K562 (cell line): ENCODE measurements around the gene LPCAT3.

Experiments used
- ADNP ChIP-seq: fragments of 200-800 bp; sonication (Bioruptor generic); IDR thresholded peaks from 2 replicates; pipeline ENCODE4 v1.6.1; 2016; ENCODE audit warnings: missing genetic modification characterization, missing compliant biosample characterization
- CTCF ChIP-seq, 3 experiments: IDR thresholded peaks in 2 of 3; conservative IDR thresholded peaks in 1 of 3; 2 replicates each; pipeline ENCODE4 v1.5.1; 2011 to 2012; ENCODE audit warnings: low read length in 3 of 3, mild to moderate bottlenecking in 3 of 3, control low read depth in 2 of 3, improper control_type of control experiment in 1 of 3, inconsistent platforms in 1 of 3, low read depth in 1 of 3, mixed read lengths in 1 of 3, moderate library complexity in 1 of 3; ENCODE audit not compliant: insufficient read depth in 2 of 3
- EGR1 ChIP-seq: fragments of 450-650 bp; conservative IDR thresholded peaks from 2 replicates; pipeline ENCODE4 v1.6.1; 2017; ENCODE audit warnings: mild to moderate bottlenecking
- FOXM1 ChIP-seq, 2 experiments: fragments of 450-650 bp in 1 of 2; sonication (generic) in 1 of 2; formaldehyde crosslinking in 1 of 2; IDR thresholded peaks; 2 replicates each; pipeline versions ENCODE4 v1.6.1 to v1.9.0; 2017 to 2022; ENCODE audit warnings: low read depth in 2 of 2, mild to moderate bottlenecking in 2 of 2, missing genetic modification reagents in 1 of 2, moderate library complexity in 1 of 2
- HDAC6 ChIP-seq: IDR thresholded peaks from 2 replicates; pipeline ENCODE4 v1.6.1; 2012; ENCODE audit warnings: low read depth, mild to moderate bottlenecking, control low read depth, inconsistent platforms, low read length, moderate library complexity
- HLTF ChIP-seq: fragments of 450-650 bp; IDR thresholded peaks from 2 replicates; pipeline ENCODE4 v1.6.1; 2016
- RNF2 ChIP-seq: sonication (generic); IDR thresholded peaks from 2 replicates; pipeline ENCODE4 v1.6.1; 2016
- SP2 ChIP-seq: IDR thresholded peaks from 2 replicates; pipeline ENCODE4 v1.6.1; 2011; ENCODE audit warnings: mild to moderate bottlenecking, low read depth, low read length, moderate library complexity; ENCODE audit not compliant: poor library complexity, severe bottlenecking; ENCODE audit errors: extremely low read depth
- TAF1 ChIP-seq: IDR thresholded peaks from 2 replicates; pipeline ENCODE4 v1.6.1; 2011; ENCODE audit warnings: mild to moderate bottlenecking, low read length, moderate library complexity; ENCODE audit not compliant: insufficient read depth, control insufficient read depth, severe bottlenecking; ENCODE audit errors: extremely low read depth
- XRCC3 ChIP-seq: fragments of 450-650 bp; IDR thresholded peaks from 2 replicates; pipeline ENCODE4 v1.6.1; 2017; ENCODE audit warnings: mild to moderate bottlenecking, moderate library complexity
- YBX1 ChIP-seq: fragments of 450-650 bp; IDR thresholded peaks from 2 replicates; pipeline ENCODE4 v1.7.1; 2016; ENCODE audit warnings: mild to moderate bottlenecking
- ZBTB17 ChIP-seq: fragments of 450-650 bp; formaldehyde crosslinking; IDR thresholded peaks from 2 replicates; pipeline ENCODE4 v1.4.0; 2020; ENCODE audit warnings: mild to moderate bottlenecking
- ZNF354B ChIP-seq: fragments of 250-450 bp; sonication (Bioruptor Pico); IDR thresholded peaks from 2 replicates; pipeline ENCODE4 v1.4.0; 2020

- no peak for TF ChIP-seq ZBTB17
- no peak for TF ChIP-seq FOXM1 (IDR thresholded peaks at IDR 0.05; ENCODE audit: low read depth)
- TF ChIP-seq FOXM1 (CRISPR knock-in tag; IDR thresholded peaks at IDR 0.05; ENCODE audit: low read depth), result no peak
- no peak for TF ChIP-seq XRCC3
- TF ChIP-seq HLTF, result no peak
- no peak for TF ChIP-seq HDAC6
- TF ChIP-seq CTCF (IDR thresholded peaks at IDR 0.05 in 2 of 3, conservative IDR thresholded peaks at IDR 0.05 in 1 of 3; ENCODE audit: insufficient read depth in 2 of 3, low read depth in 1 of 3, low read length in 3 of 3), result no peak
- no peak for TF ChIP-seq SP2
- no peak for TF ChIP-seq TAF1
- no peak for TF ChIP-seq ZNF354B
- no peak for TF ChIP-seq EGR1
- no peak for TF ChIP-seq ADNP
- no peak for TF ChIP-seq YBX1
- no peak for TF ChIP-seq RNF2
These were observed 39.7 kb downstream of the LPCAT3 start for GRCh38 chr12:6978611-6979011.
